GM21360 (cell line): ENCODE data around the gene C18orf63.

Source experiments
- ATAC-seq: cut with Tn5 transposase; IDR thresholded peaks from one replicate; pipeline ENCODE4 v1.9.1; 2021; ENCODE audit warnings: mild to moderate bottlenecking, moderate library complexity; ENCODE audit not compliant: unreplicated experiment

Gene C18orf63

DNA sequence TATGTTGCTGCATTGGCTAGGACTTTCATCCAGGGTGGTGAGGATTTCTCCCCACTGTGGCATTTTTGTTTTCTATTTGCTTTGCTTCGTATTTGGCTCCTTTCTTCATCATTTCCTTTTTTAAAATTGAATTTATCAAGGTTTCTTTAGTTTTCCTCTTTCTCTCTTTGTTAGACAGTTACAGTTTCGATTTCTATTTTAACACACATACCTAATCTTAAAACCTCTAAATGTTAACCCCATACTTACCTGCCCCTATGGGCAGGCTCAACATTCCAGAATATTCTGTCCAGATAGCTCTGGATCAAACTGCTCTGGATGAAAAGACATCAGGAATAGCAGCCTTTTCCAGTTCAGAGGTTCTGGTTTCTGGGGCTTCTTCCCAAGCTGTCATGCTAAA is 92.2 kb downstream of the C18orf63 start:
- no peak for ATAC-seq
